GM12865 (cell line): ENCODE results near the gene SCUBE3.

ENCODE experiments used
- DNase-seq: peaks from one replicate; pipeline ENCODE4 v3.0.0; 2010; ENCODE audit warnings: low read depth
- H3K4me3 ChIP-seq: 2 replicates; pipeline ENCODE4 v1.5.1; 2011; ENCODE audit warnings: mild to moderate bottlenecking, low read depth, low read length, control low read depth
- CTCF ChIP-seq: IDR thresholded peaks from 2 replicates; pipeline ENCODE4 v1.5.1; 2011; ENCODE audit warnings: low read length, control low read depth, low read depth, inconsistent platforms; ENCODE audit not compliant: insufficient read depth; ENCODE audit errors: missing control alignments

Gene SCUBE3

GRCh38 chr6:35206346-35206745 is 7.4 kb upstream of the SCUBE3 start:
- H3K4me3 ChIP-seq = no peak overlapping the region
- TF ChIP-seq CTCF = no peak
- DNase-seq = no peak

GRCh38 chr6:35208419-35208818 is 5.3 kb upstream of the SCUBE3 start:
- DNase-seq = no peak
- TF ChIP-seq CTCF = no peak
- H3K4me3 ChIP-seq = no peak overlapping the region

- no peak overlapping the region for H3K4me3 ChIP-seq
- TF ChIP-seq CTCF = no peak
- DNase-seq = no peak
These were observed 4.7 kb upstream of the SCUBE3 start for GRCh38 chr6:35209081-35209480.

- DNase-seq = no peak
- H3K4me3 ChIP-seq = no peak overlapping the region
- TF ChIP-seq CTCF = no peak
These were observed 4.0 kb upstream of the SCUBE3 start for GRCh38 chr6:35209622-35210247.

- H3K4me3 ChIP-seq = no peak overlapping the region
- DNase-seq = no peak
These were observed 411 bp upstream of the SCUBE3 start for GRCh38 chr6:35213298-35213791.

GRCh38 chr6:35214869-35215664 is 1.3 kb downstream of the SCUBE3 start:
- DNase-seq = no peak
- TF ChIP-seq CTCF = no peak
- no peak overlapping the region for H3K4me3 ChIP-seq

More at GRCh38 chr6:35213298-35213791, 411 bp upstream of the SCUBE3 start:
- TF ChIP-seq CTCF = no peak
